GM19193 (cell line): Measurements from ENCODE around the gene GLTP.

Experiments used
- POLR2A ChIP-seq: IDR thresholded peaks from 4 replicates; pipeline ENCODE4 v1.6.1; 2011; ENCODE audit not compliant: insufficient read depth, insufficient read length; ENCODE audit errors: extremely low read depth

GLTP gene

GRCh38 chr12:109871668-109872314 is 8.6 kb downstream of the GLTP start:
- no peak for TF ChIP-seq POLR2A

GRCh38 chr12:109870648-109871047 is 9.7 kb downstream of the GLTP start:
- TF ChIP-seq POLR2A: no peak

- no peak for TF ChIP-seq POLR2A
Observed at GRCh38 chr12:109868182-109869051, 11.9 kb downstream of the GLTP start.

- TF ChIP-seq POLR2A: no peak
Observed at GRCh38 chr12:109864916-109865315, 15.4 kb downstream of the GLTP start.

- no peak for TF ChIP-seq POLR2A
Observed at GRCh38 chr12:109863847-109864712, 16.3 kb downstream of the GLTP start.

- TF ChIP-seq POLR2A: no peak
Observed at GRCh38 chr12:109861689-109862314, 18.5 kb downstream of the GLTP start.

GRCh38 chr12:109860977-109861376 is 19.4 kb downstream of the GLTP start:
- TF ChIP-seq POLR2A: no peak

- TF ChIP-seq POLR2A: no peak
Observed at GRCh38 chr12:109858764-109859163, 21.6 kb downstream of the GLTP start.

GRCh38 chr12:109857715-109858114 is 22.6 kb downstream of the GLTP start:
- TF ChIP-seq POLR2A: no peak

GRCh38 chr12:109855377-109855776 is 25.0 kb downstream of the GLTP start:
- no peak for TF ChIP-seq POLR2A

GRCh38 chr12:109847142-109847735 is 33.1 kb downstream of the GLTP start:
- TF ChIP-seq POLR2A: no peak

GRCh38 chr12:109845824-109846205 is 34.5 kb downstream of the GLTP start:
- TF ChIP-seq POLR2A: no peak

- no peak for TF ChIP-seq POLR2A
Observed at GRCh38 chr12:109844983-109845823, 35.1 kb downstream of the GLTP start.

- no peak for TF ChIP-seq POLR2A
Observed at GRCh38 chr12:109844091-109844490, 36.2 kb downstream of the GLTP start.

GRCh38 chr12:109842021-109842420 is 38.3 kb downstream of the GLTP start:
- no peak for TF ChIP-seq POLR2A
